Psoas muscle (tissue), 8 donors: ENCODE measurements around the gene MAPKAP1. TPM values are rescaled to one million over a fixed set of nuclear protein-coding genes. Genes with fewer than 3 reads are reported as not detected.

ENCODE experiments used
- ATAC-seq, 4 donors: fragments of 200-7000 bp; cut with Tn5 transposase; one replicate each; pipeline ENCODE4 v1.9.1; 2020; ENCODE audit warnings: moderate library complexity in 3 of 4, mild to moderate bottlenecking in 2 of 4
- DNase-seq, 2 donors: peaks; one replicate each; pipeline ENCODE4 v3.0.0-alpha.2; 2020
- H3K27ac ChIP-seq: fragments of 200-600 bp; one replicate; pipeline ENCODE4 v1.8.0; 2022
- H3K27me3 ChIP-seq, 3 donors: fragments of 200-600 bp in 1 of 3; one replicate each; pipeline versions ENCODE4 v1.6.1 to v1.8.0; 2013 to 2022; ENCODE audit warnings: low read length in 2 of 3, mild to moderate bottlenecking in 2 of 3, moderate library complexity in 1 of 3; ENCODE audit not compliant: insufficient read depth in 3 of 3
- H3K36me3 ChIP-seq, 2 donors: fragments of 200-600 bp in 1 of 2; one replicate each; pipeline versions ENCODE4 v1.6.1 to v1.8.0; 2013 to 2022; ENCODE audit warnings: low read depth in 1 of 2, mild to moderate bottlenecking in 1 of 2, moderate library complexity in 1 of 2; ENCODE audit not compliant: insufficient read depth in 1 of 2
- H3K4me1 ChIP-seq: fragments of 200-600 bp; one replicate; pipeline ENCODE4 v1.8.0; 2022
- H3K4me3 ChIP-seq: fragments of 200-600 bp; one replicate; pipeline ENCODE4 v1.8.0; 2022; ENCODE audit warnings: mild to moderate bottlenecking
- H3K9me3 ChIP-seq: fragments of 200-600 bp; one replicate; pipeline ENCODE4 v1.8.0; 2022
- CTCF ChIP-seq: fragments of 200-600 bp; IDR thresholded peaks from one replicate; pipeline ENCODE4 v1.8.0; 2022; ENCODE audit warnings: antibody characterized with exemption
- WGBS, 3 donors: extraction: QIAGEN DNeasy Blood & Tissue Kit; methylation state at CpG; one replicate each; pipeline versions ENCODE4 v1.1.6 to v1.1.7; 2013; 5-methylcytosine and 5-hydroxymethylcytosine counted together
- intact Hi-C, 2 donors: fragments of 100-400 bp; cut with DNase I; formaldehyde crosslinking; loops; one replicate each; pipeline versions ENCODE4 v1.11.0 to v1.14.2; 2022
- polyA plus RNA-seq, 3 donors: library from polyadenylated mRNA; stranded (reverse); fragments of 200-250 nt; gene quantifications; one replicate each; pipeline ENCODE4 v1.2.3, GENCODE V29; 2013
- total RNA-seq, 4 donors: library from RNA; stranded (reverse); fragmentation: NEBNext Ultra II Directional in 2 of 4; extraction: Animal tissue kit (Norgen Biotek cat#: 25700) in 2 of 4; gene quantifications; one replicate each; pipeline versions ENCODE4 v1.2.1 to v1.2.4, GENCODE V29; 2021 to 2023
- donor health status: healthy with polysubstance abuse.
- donor health status: DM: no; HTN: no; CAD: no; lungs with moderate emphysema.
- donor health status: Bipolar disorder and iron deficiency.
- donor health status: healthy.
- donor health status: DM: yes; HTN: yes; CAD: no.
- donor health status: DM: no; HTN: no; CAD: no.
- donor health status: DM: no; HTN: no; CAD: no.
- donor health status: DM: yes; HTN: yes; CAD: no.

The MAPKAP1 gene
- total and polyA plus RNA-seq, 7 donors = 64.2 to 124 (median 90.4) TPM

DNA sequence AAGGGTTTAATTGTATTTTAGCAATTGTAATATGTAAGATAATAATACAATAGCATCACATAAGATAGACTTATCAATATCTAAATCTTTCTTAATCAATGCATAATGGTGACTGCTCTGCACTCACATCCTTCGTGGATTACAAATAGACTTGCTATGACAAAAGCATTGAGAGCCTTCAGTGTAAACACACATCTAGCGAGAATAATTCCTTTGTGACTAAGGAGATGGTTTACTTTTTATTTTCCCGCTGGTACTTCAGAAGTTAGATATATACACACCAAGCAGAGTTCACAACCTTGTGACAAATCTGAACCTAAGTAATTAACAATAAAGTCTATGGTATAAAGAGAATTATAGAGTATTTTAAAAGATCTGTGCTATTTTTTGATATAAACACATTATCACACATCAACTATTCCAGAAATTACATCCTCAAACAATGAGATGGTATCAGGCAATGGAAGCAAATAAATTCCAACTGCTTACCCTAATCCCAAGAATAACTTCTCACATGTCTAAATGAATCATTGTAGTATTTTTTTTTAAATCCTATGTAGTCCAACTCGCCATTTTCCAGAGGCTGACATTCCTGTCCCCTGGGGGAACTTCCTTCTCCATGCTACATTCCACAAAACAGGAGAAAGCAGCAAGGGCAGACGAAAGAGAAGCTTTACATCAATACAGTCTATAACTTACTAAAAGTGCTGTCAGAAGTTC lies 51.2 kb downstream of the MAPKAP1 start:
- Histone ChIP-seq H3K4me3 (no peak overlapping the region), H3K27me3 (no peaks in the 10 kb centered on the region), H3K36me3 (no peaks in the 10 kb centered on the region), H3K4me1 (peaks cover 15% of the 10 kb centered on the region), H3K27ac (no peak overlapping the region), H3K9me3 (no peaks in the 10 kb centered on the region)
- TF ChIP-seq CTCF = no peak
- intact Hi-C loops = no loop called here
- no peak for DNase-seq
- no peak for ATAC-seq
- WGBS, 3 donors = 80 to 84% (median 83%) methylated on average over 5 of the region's 5 CpGs

DNA sequence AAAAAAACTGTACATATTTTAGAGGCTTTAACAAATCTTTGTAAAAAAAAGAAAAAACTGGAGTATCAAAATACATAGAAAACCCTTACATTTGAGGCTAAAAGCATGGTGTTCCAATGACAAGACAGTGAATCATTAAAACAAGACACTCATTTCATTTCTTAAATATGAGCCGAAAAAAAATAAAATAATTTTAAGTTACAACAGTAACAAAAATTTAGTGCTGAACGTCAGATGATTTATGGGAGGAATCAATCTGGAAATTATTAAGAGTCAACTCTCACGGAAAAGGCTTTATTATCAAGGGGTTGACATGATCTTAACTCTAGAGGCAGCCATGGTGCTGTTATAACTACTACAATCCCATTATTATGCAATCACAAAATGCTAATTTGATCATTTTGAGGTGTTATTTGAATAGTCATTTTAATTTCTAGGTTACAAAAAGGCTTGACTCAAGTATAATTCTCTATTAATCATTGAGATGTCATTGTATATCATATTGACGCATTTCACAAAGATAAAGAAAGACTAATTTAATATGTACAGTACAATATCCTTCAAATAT lies 51.9 kb downstream of the MAPKAP1 start:
- ATAC-seq = no peak
- Histone ChIP-seq H3K9me3 (no peaks in the 10 kb centered on the region), H3K36me3 (no peaks in the 10 kb centered on the region), H3K4me1 (peaks cover 21% of the 10 kb centered on the region), H3K4me3 (no peak overlapping the region), H3K27me3 (no peaks in the 10 kb centered on the region), H3K27ac (no peak overlapping the region)
- DNase-seq = no peak
- intact Hi-C loops = no loop called here
- WGBS, 3 donors = 90 to 93% (median 91%) methylated on average over 4 of the region's 4 CpGs
- no peak for TF ChIP-seq CTCF

GRCh38 chr9:125654121-125654520 lies 52.9 kb downstream of the MAPKAP1 start:
- no peak overlapping the region for H3K4me3 ChIP-seq
- no peak overlapping the region for H3K27ac ChIP-seq
- TF ChIP-seq CTCF = no peak
- DNase-seq = no peak
- no peaks in the 10 kb centered on the region for H3K36me3 ChIP-seq
- WGBS, 3 donors = 74 to 87% (median 75%) methylated on average over 5 of the region's 5 CpGs
- H3K27me3 ChIP-seq = no peaks in the 10 kb centered on the region
- peaks cover 26% of the 10 kb centered on the region for H3K4me1 ChIP-seq
- no peaks in the 10 kb centered on the region for H3K9me3 ChIP-seq
- no peak for ATAC-seq
- intact Hi-C loops = no loop called here

DNA sequence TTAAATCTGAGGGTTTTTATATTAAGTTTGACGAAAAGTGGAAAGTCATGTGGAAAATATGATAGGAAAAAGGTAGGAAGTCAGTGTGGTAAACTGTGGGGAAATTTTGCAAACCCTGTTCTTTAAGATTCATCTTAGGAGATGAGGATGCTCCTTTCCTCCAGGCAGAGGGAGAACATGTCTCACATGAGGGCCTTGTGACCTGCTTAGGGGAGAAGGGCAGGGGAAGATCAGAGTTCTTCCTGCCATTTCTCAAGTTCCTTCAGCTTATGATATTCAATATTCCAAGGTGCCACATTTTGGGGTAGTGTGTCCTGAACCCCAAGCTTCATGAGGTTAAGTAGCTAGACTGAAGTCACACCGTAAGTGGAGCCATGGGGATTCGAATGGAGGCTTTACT lies 53.7 kb downstream of the MAPKAP1 start:
- H3K36me3 ChIP-seq = no peaks in the 10 kb centered on the region
- no peaks in the 10 kb centered on the region for H3K27me3 ChIP-seq
- H3K4me3 ChIP-seq = no peak overlapping the region
- intact Hi-C loops = no loop called here
- H3K27ac ChIP-seq = no peak overlapping the region
- 95 to 98% (median 95%) methylated on average over 3 of the region's 3 CpGs for WGBS, 3 donors
- no peak for DNase-seq
- H3K4me1 ChIP-seq = peaks cover 30% of the 10 kb centered on the region
- no peak for ATAC-seq
- no peak for TF ChIP-seq CTCF
- no peaks in the 10 kb centered on the region for H3K9me3 ChIP-seq
